ENCODE results near the gene SERAC1.

DNA sequence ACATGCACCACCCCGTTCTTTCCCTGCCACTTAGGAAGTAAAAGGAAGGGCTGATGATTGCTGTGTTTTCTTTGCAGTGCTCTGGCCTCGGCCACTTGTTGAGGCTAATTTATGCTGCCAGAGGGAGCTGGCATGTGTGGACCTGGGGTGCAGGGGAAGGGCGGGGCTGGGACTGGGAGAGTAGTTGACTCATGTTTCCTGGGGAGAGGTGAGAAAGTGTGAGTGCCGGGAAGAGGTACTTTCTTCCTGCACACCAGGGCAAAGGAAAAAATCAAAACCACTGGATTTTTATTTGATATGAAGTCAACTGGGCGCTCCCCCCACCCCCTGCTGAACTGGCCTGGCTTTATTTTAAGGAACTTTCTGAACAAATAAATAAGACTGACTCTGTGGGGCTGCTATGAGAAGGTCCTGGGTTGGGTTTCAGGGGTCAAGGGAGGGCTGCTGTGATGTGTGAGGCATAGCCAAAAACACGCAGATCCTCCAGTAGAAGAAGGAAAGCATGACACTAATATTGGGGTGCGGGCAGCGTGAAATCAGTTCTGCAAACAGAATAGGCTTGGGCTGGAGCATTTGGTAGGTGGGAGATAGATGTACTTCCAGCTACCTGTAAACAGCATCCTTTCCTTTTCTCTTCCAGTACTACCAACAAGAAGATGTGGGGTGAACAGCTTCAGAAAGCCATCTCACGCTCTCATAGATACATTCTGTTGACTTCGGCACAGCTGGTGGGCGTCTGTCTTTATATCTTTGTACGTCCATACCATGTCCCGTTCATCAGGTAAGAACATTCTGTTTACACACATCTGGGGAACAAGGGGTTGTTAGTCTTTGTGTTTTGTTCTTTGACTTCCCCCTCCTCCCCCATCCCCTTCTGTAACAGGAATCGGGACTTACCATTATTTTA lies 98.9 kb downstream of the SERAC1 start:
- TF ChIP-seq, protein P1, sequence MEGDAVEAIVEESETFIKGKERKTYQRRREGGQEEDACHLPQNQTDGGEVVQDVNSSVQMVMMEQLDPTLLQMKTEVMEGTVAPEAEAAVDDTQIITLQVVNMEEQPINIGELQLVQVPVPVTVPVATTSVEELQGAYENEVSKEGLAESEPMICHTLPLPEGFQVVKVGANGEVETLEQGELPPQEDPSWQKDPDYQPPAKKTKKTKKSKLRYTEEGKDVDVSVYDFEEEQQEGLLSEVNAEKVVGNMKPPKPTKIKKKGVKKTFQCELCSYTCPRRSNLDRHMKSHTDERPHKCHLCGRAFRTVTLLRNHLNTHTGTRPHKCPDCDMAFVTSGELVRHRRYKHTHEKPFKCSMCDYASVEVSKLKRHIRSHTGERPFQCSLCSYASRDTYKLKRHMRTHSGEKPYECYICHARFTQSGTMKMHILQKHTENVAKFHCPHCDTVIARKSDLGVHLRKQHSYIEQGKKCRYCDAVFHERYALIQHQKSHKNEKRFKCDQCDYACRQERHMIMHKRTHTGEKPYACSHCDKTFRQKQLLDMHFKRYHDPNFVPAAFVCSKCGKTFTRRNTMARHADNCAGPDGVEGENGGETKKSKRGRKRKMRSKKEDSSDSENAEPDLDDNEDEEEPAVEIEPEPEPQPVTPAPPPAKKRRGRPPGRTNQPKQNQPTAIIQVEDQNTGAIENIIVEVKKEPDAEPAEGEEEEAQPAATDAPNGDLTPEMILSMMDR (IDR thresholded peaks at IDR 0.05): no peak
- TF ChIP-seq, protein P2, sequence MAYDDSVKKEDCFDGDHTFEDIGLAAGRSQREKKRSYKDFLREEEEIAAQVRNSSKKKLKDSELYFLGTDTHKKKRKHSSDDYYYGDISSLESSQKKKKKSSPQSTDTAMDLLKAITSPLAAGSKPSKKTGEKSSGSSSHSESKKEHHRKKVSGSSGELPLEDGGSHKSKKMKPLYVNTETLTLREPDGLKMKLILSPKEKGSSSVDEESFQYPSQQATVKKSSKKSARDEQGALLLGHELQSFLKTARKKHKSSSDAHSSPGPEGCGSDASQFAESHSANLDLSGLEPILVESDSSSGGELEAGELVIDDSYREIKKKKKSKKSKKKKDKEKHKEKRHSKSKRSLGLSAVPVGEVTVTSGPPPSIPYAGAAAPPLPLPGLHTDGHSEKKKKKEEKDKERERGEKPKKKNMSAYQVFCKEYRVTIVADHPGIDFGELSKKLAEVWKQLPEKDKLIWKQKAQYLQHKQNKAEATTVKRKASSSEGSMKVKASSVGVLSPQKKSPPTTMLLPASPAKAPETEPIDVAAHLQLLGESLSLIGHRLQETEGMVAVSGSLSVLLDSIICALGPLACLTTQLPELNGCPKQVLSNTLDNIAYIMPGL (CRISPR knock-in tag; IDR thresholded peaks at IDR 0.05; ENCODE audit: borderline replicate concordance): no peak
- TF ChIP-seq, protein P3, sequence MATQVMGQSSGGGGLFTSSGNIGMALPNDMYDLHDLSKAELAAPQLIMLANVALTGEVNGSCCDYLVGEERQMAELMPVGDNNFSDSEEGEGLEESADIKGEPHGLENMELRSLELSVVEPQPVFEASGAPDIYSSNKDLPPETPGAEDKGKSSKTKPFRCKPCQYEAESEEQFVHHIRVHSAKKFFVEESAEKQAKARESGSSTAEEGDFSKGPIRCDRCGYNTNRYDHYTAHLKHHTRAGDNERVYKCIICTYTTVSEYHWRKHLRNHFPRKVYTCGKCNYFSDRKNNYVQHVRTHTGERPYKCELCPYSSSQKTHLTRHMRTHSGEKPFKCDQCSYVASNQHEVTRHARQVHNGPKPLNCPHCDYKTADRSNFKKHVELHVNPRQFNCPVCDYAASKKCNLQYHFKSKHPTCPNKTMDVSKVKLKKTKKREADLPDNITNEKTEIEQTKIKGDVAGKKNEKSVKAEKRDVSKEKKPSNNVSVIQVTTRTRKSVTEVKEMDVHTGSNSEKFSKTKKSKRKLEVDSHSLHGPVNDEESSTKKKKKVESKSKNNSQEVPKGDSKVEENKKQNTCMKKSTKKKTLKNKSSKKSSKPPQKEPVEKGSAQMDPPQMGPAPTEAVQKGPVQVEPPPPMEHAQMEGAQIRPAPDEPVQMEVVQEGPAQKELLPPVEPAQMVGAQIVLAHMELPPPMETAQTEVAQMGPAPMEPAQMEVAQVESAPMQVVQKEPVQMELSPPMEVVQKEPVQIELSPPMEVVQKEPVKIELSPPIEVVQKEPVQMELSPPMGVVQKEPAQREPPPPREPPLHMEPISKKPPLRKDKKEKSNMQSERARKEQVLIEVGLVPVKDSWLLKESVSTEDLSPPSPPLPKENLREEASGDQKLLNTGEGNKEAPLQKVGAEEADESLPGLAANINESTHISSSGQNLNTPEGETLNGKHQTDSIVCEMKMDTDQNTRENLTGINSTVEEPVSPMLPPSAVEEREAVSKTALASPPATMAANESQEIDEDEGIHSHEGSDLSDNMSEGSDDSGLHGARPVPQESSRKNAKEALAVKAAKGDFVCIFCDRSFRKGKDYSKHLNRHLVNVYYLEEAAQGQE (IDR thresholded peaks at IDR 0.05): no peak
- TF ChIP-seq RAD21 (conservative IDR thresholded peaks at IDR 0.05 in 1 of 2, IDR thresholded peaks at IDR 0.05 in 1 of 2): no peak
- TF ChIP-seq POLR2A (IDR thresholded peaks at IDR 0.05; ENCODE audit: low read length): no peak
- TF ChIP-seq CHD4 (IDR thresholded peaks at IDR 0.05; ENCODE audit: borderline replicate concordance): no peak
- TF ChIP-seq JUN (IDR thresholded peaks at IDR 0.05): no peak
- no peak for TF ChIP-seq EP300 (IDR thresholded peaks at IDR 0.05)
- TF ChIP-seq BHLHE40 (IDR thresholded peaks at IDR 0.05; ENCODE audit: low read depth, low read length): no peak
- TF ChIP-seq MYC (IDR thresholded peaks at IDR 0.05; ENCODE audit: borderline replicate concordance, low read length): no peak
- no peak for TF ChIP-seq CEBPB (IDR thresholded peaks at IDR 0.05)

Data from A549 (cell line).